Left cardiac atrium (tissue), 4 donors: ENCODE measurements around the gene CAPNS1. TPM values are rescaled to one million over a fixed set of nuclear protein-coding genes. Genes with fewer than 3 reads are reported as not detected.
"Not testable (repeated sequence)": the region's sequence is repeated elsewhere in the genome, so short reads cannot be mapped to it uniquely, and the experiment has no call there.

ENCODE experiments used
- ATAC-seq, 2 donors: fragments of 200-7000 bp; cut with Tn5 transposase; one replicate each; pipeline ENCODE4 v1.9.1; 2020; ENCODE audit warnings: mild to moderate bottlenecking in 2 of 2, moderate library complexity in 2 of 2
- DNase-seq: peaks from one replicate; pipeline ENCODE4 v3.0.0-alpha.2; 2020
- intact Hi-C, 2 donors: fragments of 100-400 bp; cut with DNase I; formaldehyde crosslinking; loops; one replicate each; pipeline versions ENCODE4 v1.14.1 to v1.15.1; 2022 to 2023
- total RNA-seq, 2 donors: library from RNA; stranded (reverse); fragmentation: NEBNext Ultra II Directional; extraction: Animal tissue kit (Norgen Biotek cat#: 25700); gene quantifications; one replicate each; pipeline ENCODE4 v1.2.1, GENCODE V29; 2021
- donor health status: DM: no; HTN: yes; CAD: no.
- donor health status: DM: no; HTN: yes; CAD: no; lungs with severe emphysema.
- donor health status: DM: yes; HTN: yes; CAD: no.
- donor health status: Dilated cardiomyopathy.

The CAPNS1 gene
- total RNA-seq, 2 donors from 2014 or later: 614 TPM

DNA sequence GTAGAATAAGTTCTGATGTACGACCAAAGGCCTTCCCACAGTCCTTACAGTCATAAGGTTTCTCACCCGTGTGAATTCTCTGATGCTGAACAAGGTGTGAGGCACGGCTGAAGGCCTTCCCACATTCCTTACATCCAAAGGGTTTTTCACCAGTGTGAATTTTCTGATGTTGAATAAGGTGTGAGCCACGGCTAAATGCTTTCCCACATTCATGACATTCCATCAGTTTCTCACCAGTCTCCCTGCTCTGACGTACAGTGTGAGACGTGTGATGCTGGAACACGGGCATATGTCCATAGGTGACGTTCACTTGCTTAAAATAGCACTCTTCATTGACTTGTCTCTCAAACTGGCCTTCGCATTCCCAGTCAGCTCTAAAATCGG lies 43.4 kb downstream of the CAPNS1 start:
- intact Hi-C loops: no loop called here
- DNase-seq: peak; percentile 29
- peak; percentile 71 to 78 for ATAC-seq

DNA sequence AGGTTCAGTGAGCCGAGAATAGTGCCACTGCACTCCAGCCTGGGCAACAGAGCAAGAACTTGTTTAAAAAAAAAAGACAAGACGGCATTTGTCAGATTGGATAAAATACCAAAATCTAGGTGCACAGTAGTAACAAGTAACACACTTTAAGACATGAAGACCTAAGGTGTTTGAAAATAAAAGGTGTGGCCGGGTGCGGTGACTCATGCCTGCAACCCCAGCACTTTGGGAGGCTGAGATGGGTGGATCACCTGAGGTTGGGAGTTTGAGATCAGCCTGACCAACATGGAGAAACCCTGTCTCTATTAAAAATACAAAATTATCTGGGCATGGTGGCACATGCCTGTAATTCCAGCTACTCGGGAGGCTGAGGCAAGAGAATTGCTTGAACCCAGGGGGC lies 46.9 kb downstream of the CAPNS1 start:
- ATAC-seq, DNase-seq, intact Hi-C loops: not testable (repeated sequence)

DNA sequence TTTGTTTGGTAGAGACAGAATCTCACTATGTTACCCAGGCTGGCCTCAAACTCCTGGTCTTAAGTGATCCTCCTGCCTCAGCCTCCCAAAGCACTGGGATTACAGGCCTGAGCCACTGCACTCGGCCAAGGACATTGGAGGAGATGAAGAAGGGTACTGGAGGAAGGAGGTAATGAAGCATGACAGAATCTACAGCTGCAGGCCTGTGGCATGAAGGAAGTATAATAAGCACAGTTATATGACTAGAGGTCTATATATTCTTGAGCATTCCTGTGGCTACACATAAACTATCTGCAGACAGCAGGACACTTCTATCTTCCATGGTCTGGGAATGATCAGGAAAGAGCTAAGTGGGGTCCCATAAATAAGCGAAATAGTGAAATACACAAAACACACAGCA lies 56.4 kb downstream of the CAPNS1 start:
- DNase-seq: no peak
- intact Hi-C loops: no loop called here
- ATAC-seq: no peak

DNA sequence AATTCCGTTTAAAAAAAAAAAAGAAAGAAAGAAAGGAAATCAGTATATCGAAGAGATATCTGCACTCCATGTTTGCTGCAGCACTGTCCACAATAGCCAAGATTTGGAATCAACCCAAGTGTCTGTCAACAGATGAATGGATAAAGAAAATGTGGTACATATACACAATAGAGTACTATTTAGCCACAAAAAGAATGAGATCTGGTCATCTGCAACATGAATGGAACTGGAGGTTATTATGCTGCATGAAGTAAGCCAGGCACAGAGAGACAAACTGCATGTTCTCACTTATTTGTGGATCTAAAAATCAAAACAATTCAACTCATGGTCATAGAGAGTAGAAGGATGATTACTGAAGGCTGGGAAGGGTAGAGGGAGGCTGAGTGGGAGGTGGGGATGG lies 58.3 kb downstream of the CAPNS1 start:
- ATAC-seq: no peak
- intact Hi-C loops: no loop called here
- DNase-seq: no peak

Other genes starting within 250 kb of the CAPNS1 start
- gene NFKBID, start 239.5 kb upstream of the CAPNS1 start, total RNA-seq: 1 to 10 TPM; 3.9 to 5.4 TPM
- 10 to 100 TPM in 1 of 2 donors, 1 to 10 TPM in 1; 6.9 to 15.5 TPM for gene HCST, start 237.5 kb upstream of the CAPNS1 start, total RNA-seq
- 10 to 100 TPM; 43.4 to 88.7 TPM for gene TYROBP, start 231.8 kb upstream of the CAPNS1 start, total RNA-seq
- gene LRFN3, start 203.7 kb upstream of the CAPNS1 start, total RNA-seq: 1 to 10 TPM; 7.6 to 9.7 TPM
- gene SDHAF1, start 144.9 kb upstream of the CAPNS1 start, total RNA-seq: 10 to 100 TPM; 11.4 to 16.0 TPM
- under 1 TPM in 1 of 2 donors, not detected in 1; 0.27 TPM for gene SYNE4, start 131.3 kb upstream of the CAPNS1 start, total RNA-seq
- gene ALKBH6, start 125.9 kb upstream of the CAPNS1 start, total RNA-seq: 10 to 100 TPM; 11.6 to 13.2 TPM
- 1 to 10 TPM; 7.2 to 7.9 TPM for gene CLIP3, start 107.2 kb upstream of the CAPNS1 start, total RNA-seq
- 1 to 10 TPM; 2.3 to 4.4 TPM for gene THAP8, start 85.8 kb upstream of the CAPNS1 start, total RNA-seq
- 10 to 100 TPM in 1 of 2 donors, 1 to 10 TPM in 1; 4.4 to 18.1 TPM for gene WDR62, start 85.2 kb upstream of the CAPNS1 start, total RNA-seq
- not detected for gene OVOL3, start 28.9 kb upstream of the CAPNS1 start, total RNA-seq
- gene POLR2I, start 25.2 kb upstream of the CAPNS1 start, total RNA-seq: 100 to 1,000 TPM in 1 of 2 donors, 10 to 100 TPM in 1; 92.6 to 104 TPM
- gene TBCB, start 24.6 kb upstream of the CAPNS1 start, total RNA-seq: 10 to 100 TPM; 81.2 to 85.0 TPM
- 1,000 to 10,000 TPM; 1,384 to 1,769 TPM for gene COX7A1, start 12.4 kb downstream of the CAPNS1 start, total RNA-seq
- 1 to 10 TPM; 4.5 to 4.8 TPM for gene ZNF565, start 74.6 kb downstream of the CAPNS1 start, total RNA-seq
- 10 to 100 TPM; 28.0 to 48.6 TPM for gene ZNF146, start 75.0 kb downstream of the CAPNS1 start, total RNA-seq
- 1 to 10 TPM; 2.9 to 3.3 TPM for gene ZFP14, start 239.1 kb downstream of the CAPNS1 start, total RNA-seq